NCI-H510A treated with DMSO at 0.1 percent for 48 hours (cell line): Measurements from ENCODE around the gene CRMP1.
A peak's percentile ranks its signal among the peaks of the same experiment; 100 is the strongest.
"Not testable (repeated sequence)": the region's sequence is repeated elsewhere in the genome, so short reads cannot be mapped to it uniquely, and the experiment has no call there.

Experiments used
- DNase-seq: peaks from one replicate; lab custom pipeline; 2025; lab: John Stamatoyannopoulos, UW

Gene CRMP1

GRCh38 chr4:5822619-5823018 lies 70.3 kb downstream of the CRMP1 start:
- no peak for DNase-seq

GRCh38 chr4:5821665-5822358 lies 71.1 kb downstream of the CRMP1 start:
- no peak for DNase-seq

- DNase-seq: no peak
Observed at GRCh38 chr4:5816851-5817375, 76.0 kb downstream of the CRMP1 start.

DNA sequence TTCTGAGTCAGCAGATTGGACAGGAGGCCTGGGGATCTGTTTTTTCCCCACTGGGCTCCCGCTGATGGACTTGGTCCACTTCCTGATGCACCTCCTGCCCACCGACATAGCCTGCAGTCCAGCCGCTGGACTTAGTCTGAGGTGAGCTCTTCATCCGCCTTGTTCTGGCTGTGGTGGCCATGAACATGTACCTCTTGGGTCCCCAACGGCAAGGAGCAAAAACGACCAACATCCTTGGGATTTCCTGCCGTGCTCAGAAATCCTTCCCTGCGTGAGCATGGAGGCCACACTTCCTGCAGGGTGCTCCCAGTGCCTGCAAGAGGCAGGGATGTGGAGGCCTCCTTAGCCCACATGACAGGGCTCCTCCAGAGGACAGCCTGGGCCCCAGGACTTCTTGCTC lies 76.8 kb downstream of the CRMP1 start:
- no peak for DNase-seq

- no peak for DNase-seq
Observed at GRCh38 chr4:5815641-5816040, 77.2 kb downstream of the CRMP1 start.

GRCh38 chr4:5814421-5814820 lies 78.5 kb downstream of the CRMP1 start:
- DNase-seq: no peak

GRCh38 chr4:5813882-5814255 lies 79.0 kb downstream of the CRMP1 start:
- DNase-seq: no peak

DNA sequence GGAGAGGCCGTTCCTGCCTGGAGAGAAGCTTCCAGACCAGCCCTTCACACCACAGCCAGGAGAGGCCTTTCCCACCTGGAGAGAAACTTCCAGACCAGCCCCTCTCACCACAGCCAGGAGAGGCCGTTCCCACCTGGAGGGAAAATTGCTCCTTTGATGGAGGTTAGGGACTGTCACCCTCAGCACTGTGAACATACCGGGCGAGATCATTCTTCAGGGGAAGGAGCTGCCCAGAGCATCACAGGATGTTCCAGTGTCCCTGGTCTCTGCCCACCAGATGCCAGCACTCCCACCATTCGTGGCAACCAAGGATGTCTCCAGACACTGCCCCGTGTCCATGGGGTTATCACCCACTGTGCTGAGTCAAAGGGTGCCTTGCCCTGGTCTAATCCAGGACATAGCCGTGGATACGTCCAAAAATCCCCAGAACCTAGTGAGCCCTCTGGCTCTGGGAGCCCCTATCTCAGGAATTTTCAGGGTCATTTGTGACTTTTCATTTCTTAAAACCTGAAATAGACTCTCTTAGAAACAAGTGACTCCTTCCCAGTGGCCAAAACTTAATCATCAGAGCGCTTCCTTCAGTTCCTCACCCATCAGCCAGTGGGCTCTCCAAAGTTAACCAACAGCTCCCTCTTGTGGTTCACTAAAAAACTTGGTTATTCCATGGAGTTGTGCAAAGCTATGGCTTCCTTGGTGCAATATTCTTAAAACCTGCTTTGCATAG lies 80.2 kb downstream of the CRMP1 start:
- peak; percentile 54 for DNase-seq

GRCh38 chr4:5812057-5812456 lies 80.8 kb downstream of the CRMP1 start:
- DNase-seq: not testable (repeated sequence)

DNA sequence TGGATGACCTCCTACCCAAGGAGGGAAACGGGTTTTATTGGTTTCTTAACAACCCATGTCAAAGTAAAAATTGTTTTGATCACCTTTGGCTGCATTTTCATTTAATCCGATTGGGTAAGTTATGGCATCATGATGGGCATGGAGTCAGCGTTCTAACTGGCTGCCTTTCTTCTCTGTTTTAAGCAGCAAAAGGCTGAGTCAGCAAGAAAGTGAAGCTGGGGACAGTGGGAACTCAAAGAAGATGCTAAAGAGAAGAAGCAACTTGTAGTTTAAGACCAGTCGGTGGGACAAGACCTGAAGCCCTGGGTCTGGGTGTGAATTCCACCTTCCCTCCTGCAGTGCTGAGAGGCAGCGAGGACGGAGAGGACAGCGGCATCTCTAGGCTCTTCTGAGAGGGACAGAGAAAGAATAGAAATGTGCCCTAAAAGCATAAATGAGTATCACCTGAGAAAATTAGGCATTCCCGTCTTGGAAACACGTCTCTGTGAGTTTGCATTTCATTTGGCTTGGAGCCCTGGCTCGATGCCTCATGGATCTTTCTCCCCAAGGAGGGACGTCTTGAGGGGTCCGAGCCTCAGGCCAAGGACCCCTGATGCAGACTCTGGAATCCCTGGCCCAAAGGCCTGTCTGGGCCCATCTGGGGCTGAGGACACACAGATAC lies 82.0 kb downstream of the CRMP1 start:
- DNase-seq: no peak

DNA sequence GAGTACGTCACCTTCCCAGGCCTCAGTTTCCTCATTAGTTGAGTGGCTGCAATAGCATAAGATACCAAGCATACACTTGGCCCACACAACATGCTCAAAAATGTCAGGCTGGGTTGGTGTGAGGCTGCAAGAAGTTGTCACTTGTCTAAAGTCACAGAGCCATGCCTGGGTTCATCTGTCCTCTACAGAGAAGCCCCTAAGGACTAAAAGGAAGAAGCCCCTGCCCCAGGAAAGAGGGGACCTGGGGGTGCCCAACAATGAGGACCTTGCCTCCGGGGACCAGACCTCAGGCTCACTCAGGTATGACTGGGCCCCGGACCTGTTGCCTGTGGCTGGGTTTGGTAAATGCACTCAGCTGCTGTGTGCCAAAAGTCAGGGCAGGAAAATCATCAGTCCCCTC lies 82.7 kb downstream of the CRMP1 start:
- no peak for DNase-seq

- no peak for DNase-seq
Observed at GRCh38 chr4:5809216-5809776, 83.6 kb downstream of the CRMP1 start.

DNA sequence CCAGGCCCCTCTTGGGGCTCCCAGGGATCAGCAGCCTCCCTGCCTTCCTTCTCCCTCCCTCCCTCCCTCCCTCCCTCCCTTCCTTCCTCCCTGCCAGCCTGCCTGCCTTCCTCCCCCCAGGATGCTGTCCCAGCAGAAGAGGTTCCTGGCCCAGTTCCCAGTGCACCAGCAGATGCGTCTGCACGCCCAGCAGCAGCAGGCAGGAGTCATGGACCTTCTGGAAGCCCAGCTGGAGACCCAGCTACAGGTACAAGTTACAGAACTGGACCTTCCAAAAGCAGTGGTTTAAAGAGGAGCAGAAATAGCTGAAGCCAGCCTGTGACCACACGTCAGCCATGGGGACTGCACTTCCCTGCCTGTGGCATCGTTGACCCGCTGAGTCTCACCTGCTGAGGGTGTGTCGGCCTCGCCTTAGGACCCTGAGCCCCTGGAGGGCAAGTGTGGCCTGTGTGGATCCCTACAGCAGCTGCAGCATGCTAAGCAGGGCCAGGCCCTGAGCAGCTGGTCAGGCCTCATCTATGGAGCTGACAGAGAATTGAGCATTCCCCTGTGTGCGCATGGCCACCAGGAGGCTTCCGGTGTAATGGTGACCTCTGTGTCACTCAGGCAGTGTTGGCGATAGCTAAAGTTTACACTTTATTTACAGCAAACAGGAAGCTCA lies 84.7 kb downstream of the CRMP1 start:
- peak; percentile 29 for DNase-seq

GRCh38 chr4:5805270-5805669 lies 87.6 kb downstream of the CRMP1 start:
- DNase-seq: no peak

DNA sequence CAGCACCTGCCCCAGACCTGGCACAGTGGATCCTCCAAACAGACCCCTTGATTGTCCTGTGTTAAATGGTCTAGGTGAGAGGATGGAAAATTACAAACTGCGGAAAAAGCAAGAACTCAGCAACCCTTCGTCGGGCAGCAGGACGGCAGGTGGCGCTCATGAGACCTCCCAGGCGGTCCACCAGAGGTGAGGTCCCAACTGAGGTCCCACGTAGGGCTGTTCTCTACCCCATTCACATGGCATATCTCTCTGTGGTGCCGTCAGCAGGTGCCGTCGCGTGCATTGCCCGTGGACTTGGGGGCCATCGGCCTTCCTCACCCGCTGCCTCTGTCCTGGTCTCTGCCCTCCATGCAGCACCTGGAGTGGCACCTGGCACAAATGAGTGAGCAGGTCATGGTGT lies 88.2 kb downstream of the CRMP1 start:
- no peak for DNase-seq

DNA sequence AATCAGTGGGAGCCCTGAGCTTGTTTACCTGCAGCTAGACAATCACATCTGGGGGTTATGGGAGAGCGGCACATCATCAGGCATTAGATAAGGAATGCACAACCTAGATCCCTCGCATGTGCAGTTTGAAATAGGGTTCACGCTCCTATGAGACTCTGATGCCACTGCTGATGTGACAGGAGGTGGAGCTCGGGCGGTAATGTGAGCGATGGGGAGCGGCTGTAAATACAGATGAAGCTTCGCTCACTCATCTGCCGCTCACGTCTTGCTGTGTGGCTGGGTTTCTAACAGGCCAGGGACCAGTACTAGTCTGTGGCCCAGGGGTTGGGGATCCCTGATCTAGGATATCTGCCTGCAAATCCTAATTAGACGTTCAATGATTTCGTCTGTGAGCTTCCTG lies 90.3 kb downstream of the CRMP1 start:
- no peak for DNase-seq

GRCh38 chr4:5801696-5802095 lies 91.2 kb downstream of the CRMP1 start:
- no peak for DNase-seq

DNA sequence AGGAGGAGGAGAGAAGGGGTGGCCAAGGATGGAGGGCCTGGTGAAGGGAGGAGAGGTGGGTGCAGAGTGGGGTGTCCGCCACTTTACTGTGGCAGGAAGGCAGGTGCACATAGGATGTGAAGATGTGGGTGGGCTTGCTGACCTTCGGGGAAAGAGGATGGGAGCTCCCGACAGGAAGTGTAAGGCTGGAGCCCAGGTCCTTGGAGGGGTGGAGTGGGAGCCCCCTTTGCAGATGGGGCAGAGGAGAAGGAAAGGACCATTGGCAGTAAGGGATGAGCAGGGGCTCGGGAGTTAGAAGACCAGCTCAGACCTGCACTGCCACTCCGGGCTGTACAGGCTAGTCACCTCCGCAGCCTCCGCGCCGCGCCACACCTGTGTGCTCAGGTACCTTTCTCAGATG lies 92.4 kb downstream of the CRMP1 start:
- DNase-seq: no peak

DNA sequence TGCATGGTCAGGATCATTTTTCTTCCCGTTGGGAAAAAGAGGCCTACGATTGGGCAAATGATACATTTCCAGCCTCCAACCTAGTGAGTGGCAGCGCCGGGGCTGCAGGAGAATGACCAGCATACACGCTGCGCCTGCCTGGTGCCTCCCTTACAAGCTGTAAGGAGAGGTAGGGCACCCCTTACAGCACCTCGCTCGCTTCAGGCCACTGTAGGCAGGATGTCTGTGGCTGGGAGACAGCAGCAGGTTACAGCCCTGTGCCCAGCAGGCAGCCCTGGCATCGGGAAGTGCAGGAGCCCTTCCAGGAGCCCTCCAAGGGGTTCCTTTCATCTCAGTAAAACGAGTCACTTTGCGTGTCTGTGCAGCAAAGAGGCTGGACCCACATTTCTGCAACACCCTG lies 93.5 kb downstream of the CRMP1 start:
- DNase-seq: no peak

DNA sequence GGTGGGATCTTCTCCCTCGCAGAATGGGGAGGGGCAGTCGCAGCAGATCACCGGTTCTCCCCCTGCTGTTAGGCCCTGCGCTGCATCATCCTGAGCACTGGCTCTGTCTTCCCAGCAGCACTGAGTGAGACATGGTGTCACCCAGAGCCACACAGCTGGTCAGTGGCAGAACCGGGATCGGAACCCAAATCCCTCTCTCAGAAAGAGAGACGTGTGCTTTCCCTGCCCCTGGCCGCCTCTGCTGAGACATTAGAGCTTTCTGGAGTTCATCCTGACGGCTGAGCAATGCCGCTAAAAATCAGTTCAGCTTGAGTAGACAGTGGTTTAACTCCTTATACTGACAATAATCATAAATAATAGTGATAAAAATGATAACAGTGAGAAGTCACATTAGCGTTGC lies 93.9 kb downstream of the CRMP1 start:
- no peak for DNase-seq

DNA sequence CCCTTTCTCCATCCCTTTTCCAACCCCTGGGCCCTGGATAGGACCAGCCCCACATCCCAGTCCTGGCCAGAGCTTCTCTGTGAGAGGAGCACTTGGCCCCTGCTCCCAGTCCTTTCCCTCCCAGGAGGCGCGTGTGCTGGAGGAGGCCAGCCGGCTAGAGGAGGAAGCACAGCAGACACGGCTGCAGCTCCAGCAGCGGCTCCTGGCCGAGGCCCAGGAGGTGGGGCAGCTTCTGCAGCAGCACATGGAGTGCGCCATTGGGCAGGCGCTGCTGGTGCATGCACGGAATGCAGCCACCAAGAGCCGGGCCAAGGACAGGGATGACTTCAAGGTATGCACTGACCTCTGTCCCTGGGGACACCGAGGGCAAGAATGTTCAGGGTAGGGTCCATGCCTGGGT lies 94.4 kb downstream of the CRMP1 start:
- DNase-seq: no peak

DNA sequence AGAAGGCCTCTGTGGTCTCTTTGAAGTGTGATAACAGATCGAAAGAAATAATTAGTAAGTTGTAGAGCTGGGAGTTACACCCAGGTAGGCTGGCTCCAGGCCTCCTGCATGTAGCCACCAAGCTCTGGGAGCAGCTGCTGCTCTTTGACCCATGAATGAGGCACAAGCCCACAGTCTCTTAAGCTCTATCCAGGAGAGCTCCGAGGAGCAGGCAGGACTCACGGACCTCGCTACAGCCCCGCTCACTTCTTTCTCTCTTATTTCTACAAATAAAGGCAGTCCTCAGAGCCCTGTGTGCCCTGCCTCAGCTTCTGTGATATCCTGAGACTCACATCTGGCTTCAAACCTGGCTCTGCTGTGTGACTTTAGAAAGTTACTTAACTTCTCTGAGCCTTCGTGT lies 95.0 kb downstream of the CRMP1 start:
- no peak for DNase-seq
